Measurements from ENCODE around the gene B4GALT6. TPM values are rescaled to one million over a fixed set of nuclear protein-coding genes. Genes with fewer than 3 reads are reported as not detected.

B4GALT6 gene
- total and polyA plus RNA-seq, 2 of the 13 experiments (the other 11 are each of a cell fraction or from before 2014, with no cell fraction given): 1.9 to 3.3 TPM

- TF ChIP-seq, protein P1, sequence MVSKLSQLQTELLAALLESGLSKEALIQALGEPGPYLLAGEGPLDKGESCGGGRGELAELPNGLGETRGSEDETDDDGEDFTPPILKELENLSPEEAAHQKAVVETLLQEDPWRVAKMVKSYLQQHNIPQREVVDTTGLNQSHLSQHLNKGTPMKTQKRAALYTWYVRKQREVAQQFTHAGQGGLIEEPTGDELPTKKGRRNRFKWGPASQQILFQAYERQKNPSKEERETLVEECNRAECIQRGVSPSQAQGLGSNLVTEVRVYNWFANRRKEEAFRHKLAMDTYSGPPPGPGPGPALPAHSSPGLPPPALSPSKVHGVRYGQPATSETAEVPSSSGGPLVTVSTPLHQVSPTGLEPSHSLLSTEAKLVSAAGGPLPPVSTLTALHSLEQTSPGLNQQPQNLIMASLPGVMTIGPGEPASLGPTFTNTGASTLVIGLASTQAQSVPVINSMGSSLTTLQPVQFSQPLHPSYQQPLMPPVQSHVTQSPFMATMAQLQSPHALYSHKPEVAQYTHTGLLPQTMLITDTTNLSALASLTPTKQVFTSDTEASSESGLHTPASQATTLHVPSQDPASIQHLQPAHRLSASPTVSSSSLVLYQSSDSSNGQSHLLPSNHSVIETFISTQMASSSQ (IDR thresholded peaks at IDR 0.05; ENCODE audit: low read depth): peak; percentile 82
- TF ChIP-seq, protein P1 (CRISPR knock-in tag; IDR thresholded peaks at IDR 0.05; ENCODE audit: borderline replicate concordance): peak; percentile 74; the same call in 1 of the 2 replicates
- TF ChIP-seq ELF4 (CRISPR knock-in tag; IDR thresholded peaks at IDR 0.05; ENCODE audit: borderline replicate concordance) (no peak), TOPORS (CRISPR knock-in tag; IDR thresholded peaks at IDR 0.05) (no peak), ZNF281 (CRISPR knock-in tag; IDR thresholded peaks at IDR 0.05; ENCODE audit: borderline replicate concordance) (no peak), ZNF225 (CRISPR knock-in tag; IDR thresholded peaks at IDR 0.05) (no peak), FOSL1 (CRISPR knock-in tag; IDR thresholded peaks at IDR 0.05; ENCODE audit: borderline replicate concordance) (no peak), ZNF841 (CRISPR knock-in tag; IDR thresholded peaks at IDR 0.05; ENCODE audit: borderline replicate concordance) (0 out of 2 replicates have a peak, but pooled peaks have one; percentile 37), CEBPB (IDR thresholded peaks at IDR 0.05; ENCODE audit: borderline replicate concordance, low read depth, low read length) (no peak), NR2C2 (CRISPR knock-in tag; IDR thresholded peaks at IDR 0.05; ENCODE audit: borderline replicate concordance) (no peak), NONO (IDR thresholded peaks at IDR 0.05) (no peak), NONO (CRISPR knock-in tag; conservative IDR thresholded peaks at IDR 0.05) (no peak), ARID3A (IDR thresholded peaks at IDR 0.05; ENCODE audit: low read depth, low read length) (peak; percentile 51; the same call in 1 of the 2 replicates), ZNF335 (CRISPR knock-in tag; IDR thresholded peaks at IDR 0.05) (no peak), NFE2L1 (CRISPR knock-in tag; IDR thresholded peaks at IDR 0.05; ENCODE audit: borderline replicate concordance) (no peak)
- TF ChIP-seq, protein P2, sequence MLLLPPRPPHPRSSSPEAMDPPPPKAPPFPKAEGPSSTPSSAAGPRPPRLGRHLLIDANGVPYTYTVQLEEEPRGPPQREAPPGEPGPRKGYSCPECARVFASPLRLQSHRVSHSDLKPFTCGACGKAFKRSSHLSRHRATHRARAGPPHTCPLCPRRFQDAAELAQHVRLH (CRISPR knock-in tag; IDR thresholded peaks at IDR 0.05; ENCODE audit: borderline replicate concordance, low read depth): no peak
- TF ChIP-seq, protein P3, sequence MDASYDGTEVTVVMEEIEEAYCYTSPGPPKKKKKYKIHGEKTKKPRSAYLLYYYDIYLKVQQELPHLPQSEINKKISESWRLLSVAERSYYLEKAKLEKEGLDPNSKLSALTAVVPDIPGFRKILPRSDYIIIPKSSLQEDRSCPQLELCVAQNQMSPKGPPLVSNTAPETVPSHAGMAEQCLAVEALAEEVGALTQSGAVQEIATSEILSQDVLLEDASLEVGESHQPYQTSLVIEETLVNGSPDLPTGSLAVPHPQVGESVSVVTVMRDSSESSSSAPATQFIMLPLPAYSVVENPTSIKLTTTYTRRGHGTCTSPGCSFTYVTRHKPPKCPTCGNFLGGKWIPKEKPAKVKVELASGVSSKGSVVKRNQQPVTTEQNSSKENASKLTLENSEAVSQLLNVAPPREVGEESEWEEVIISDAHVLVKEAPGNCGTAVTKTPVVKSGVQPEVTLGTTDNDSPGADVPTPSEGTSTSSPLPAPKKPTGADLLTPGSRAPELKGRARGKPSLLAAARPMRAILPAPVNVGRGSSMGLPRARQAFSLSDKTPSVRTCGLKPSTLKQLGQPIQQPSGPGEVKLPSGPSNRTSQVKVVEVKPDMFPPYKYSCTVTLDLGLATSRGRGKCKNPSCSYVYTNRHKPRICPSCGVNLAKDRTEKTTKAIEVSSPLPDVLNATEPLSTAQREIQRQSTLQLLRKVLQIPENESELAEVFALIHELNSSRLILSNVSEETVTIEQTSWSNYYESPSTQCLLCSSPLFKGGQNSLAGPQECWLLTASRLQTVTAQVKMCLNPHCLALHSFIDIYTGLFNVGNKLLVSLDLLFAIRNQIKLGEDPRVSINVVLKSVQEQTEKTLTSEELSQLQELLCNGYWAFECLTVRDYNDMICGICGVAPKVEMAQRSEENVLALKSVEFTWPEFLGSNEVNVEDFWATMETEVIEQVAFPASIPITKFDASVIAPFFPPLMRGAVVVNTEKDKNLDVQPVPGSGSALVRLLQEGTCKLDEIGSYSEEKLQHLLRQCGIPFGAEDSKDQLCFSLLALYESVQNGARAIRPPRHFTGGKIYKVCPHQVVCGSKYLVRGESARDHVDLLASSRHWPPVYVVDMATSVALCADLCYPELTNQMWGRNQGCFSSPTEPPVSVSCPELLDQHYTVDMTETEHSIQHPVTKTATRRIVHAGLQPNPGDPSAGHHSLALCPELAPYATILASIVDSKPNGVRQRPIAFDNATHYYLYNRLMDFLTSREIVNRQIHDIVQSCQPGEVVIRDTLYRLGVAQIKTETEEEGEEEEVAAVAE (CRISPR knock-in tag; IDR thresholded peaks at IDR 0.05; ENCODE audit: borderline replicate concordance): no peak
Observed at GRCh38 chr18:31606265-31606664, 78.1 kb downstream of the B4GALT6 start (continued).

Data from HepG2 (cell line).